ENCODE results near the gene SEC11C. TPM values are rescaled to one million over a fixed set of nuclear protein-coding genes. Genes with fewer than 3 reads are reported as not detected.

The SEC11C gene
- total and polyA plus RNA-seq, 2 of the 8 experiments (the other 6 are each of a cell fraction or from before 2014, with no cell fraction given): 27.1 to 59.3 TPM

DNA sequence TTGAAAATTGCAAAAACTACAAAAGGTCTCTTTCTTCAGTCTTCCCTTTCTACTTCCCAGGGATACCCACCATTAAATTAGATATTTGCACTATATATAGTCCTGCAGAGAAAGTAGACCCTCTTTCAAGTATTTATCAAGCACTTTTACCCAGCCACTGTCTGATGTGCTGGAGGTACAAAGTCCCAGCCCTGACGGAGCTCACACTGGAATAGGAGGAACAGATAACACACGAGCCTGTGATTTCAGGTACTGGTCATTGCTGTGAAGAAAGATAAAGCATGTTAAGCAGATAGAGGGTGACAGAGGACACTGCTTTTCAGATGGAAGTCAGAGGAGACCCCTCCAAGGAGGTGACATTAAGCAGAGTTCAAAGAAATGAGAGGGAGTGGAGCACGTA lies 19.6 kb downstream of the SEC11C start:
- ChIA-PET CTCF (ENCODE audit: partially characterized antibody) (no interaction called here), POLR2A (ENCODE audit: partially characterized antibody) (no interaction called here)
- DNase-seq (ENCODE audit: low read depth in 1 of 2, low spot score in 2 of 2) (no peak), FAIRE-seq (no peak)
- Histone ChIP-seq H2AK5ac (ENCODE audit: low read depth, low read length) (no peak overlapping the region), H4K8ac (ENCODE audit: extremely low read depth, insufficient read depth, low read length) (no peak overlapping the region), H3K36me3 (ENCODE audit: control insufficient read depth in 2 of 4, insufficient read depth in 4 of 4, low read length in 3 of 4) (peaks cover 0 to 4% (median 0%) of the 10 kb centered on the region in 4 experiments; a peak in 2 of 8 replicates), H3K4me3 (ENCODE audit: extremely low read depth in 1 of 4, insufficient read depth in 2 of 4, low read depth in 3 of 4, low read length in 4 of 4) (no peak overlapping the region), H3K79me1 (ENCODE audit: low read depth, low read length) (no peaks in the 10 kb centered on the region), H3K14ac (ENCODE audit: insufficient read length) (no peak overlapping the region), H3K23me2 (ENCODE audit: low read depth, low read length) (no peaks in the 10 kb centered on the region), H3K4me1 (replicated peaks in 1 of 4; ENCODE audit: control insufficient read depth in 3 of 4, insufficient read depth in 4 of 4, low read length in 3 of 4) (no peaks in the 10 kb centered on the region), H2BK5ac (ENCODE audit: low read depth, low read length) (no peak overlapping the region), H3K23ac (ENCODE audit: insufficient read length) (no peak overlapping the region), H3K56ac (replicated peaks; ENCODE audit: insufficient read length, low read depth, low read length) (no peak overlapping the region), H3K4ac (replicated peaks; ENCODE audit: insufficient read length, low read depth, low read length) (no peak overlapping the region), H4K5ac (ENCODE audit: insufficient read length, low read depth, low read length) (no peak overlapping the region), H3K27me3 (replicated peaks in 1 of 4; ENCODE audit: control insufficient read depth in 3 of 4, extremely low read depth in 1 of 4, insufficient read depth in 3 of 4, low read length in 3 of 4) (no peaks in the 10 kb centered on the region), H4K20me1 (replicated peaks in 1 of 2; ENCODE audit: control insufficient read depth in 1 of 2, insufficient read depth in 2 of 2, low read length in 2 of 2) (no peaks in the 10 kb centered on the region), H3K9ac (replicated peaks in 1 of 4; ENCODE audit: extremely low read depth in 1 of 4, low read depth in 3 of 4, low read length in 3 of 4) (no peak overlapping the region), H3K18ac (ENCODE audit: extremely low read depth, low read length) (no peak overlapping the region), H3K9me3 (ENCODE audit: insufficient read depth in 2 of 2, low read depth in 1 of 2, low read length in 1 of 2) (no peaks in the 10 kb centered on the region), H2BK20ac (ENCODE audit: low read length) (no peak overlapping the region), H2BK120ac (replicated peaks; ENCODE audit: low read depth, low read length) (no peak overlapping the region), H2BK15ac (ENCODE audit: low read length) (no peak overlapping the region), H3K27ac (ENCODE audit: low read depth, low read length) (no peak overlapping the region), H2BK12ac (ENCODE audit: low read depth, low read length) (no peak overlapping the region), H3K4me2 (ENCODE audit: insufficient read depth in 1 of 2, low read depth in 2 of 2, low read length in 2 of 2) (no peak overlapping the region), H2AFZ (ENCODE audit: low read length) (no peak overlapping the region), H4K91ac (replicated peaks; ENCODE audit: insufficient read length, low read length) (no peak overlapping the region), H3K79me2 (ENCODE audit: control insufficient read depth in 1 of 2, insufficient read depth in 2 of 2, low read length in 2 of 2) (no peaks in the 10 kb centered on the region)
- WGBS, 2 experiments (ENCODE audit: extremely low coverage in 1 of 2, insufficient coverage in 1 of 2, insufficient read length in 1 of 2, insufficient replicate concordance in 2 of 2, low coverage in 1 of 2, low lambda C conversion rate in 2 of 2, missing lambda C conversion rate in 1 of 2): 80% methylated on average over 3 of the region's 3 CpGs; no CpG with 5 or more reads in 1 of the 2 experiments
- TF ChIP-seq NRF1 (IDR thresholded peaks at IDR 0.05; ENCODE audit: low read depth, low read length) (no peak), YY1 (IDR thresholded peaks at IDR 0.05; ENCODE audit: low read depth, low read length) (no peak), CHD2 (IDR thresholded peaks at IDR 0.05; ENCODE audit: low read length) (no peak), BRCA1 (IDR thresholded peaks at IDR 0.05; ENCODE audit: low read depth, low read length) (no peak)
